Activated CD8-positive, alpha-beta memory T cell treated with anti-CD3 and anti-CD28 coated beads for 4 hours (primary cell): ENCODE results near the gene ETV5.
"Not testable (repeated sequence)": the region's sequence is repeated elsewhere in the genome, so short reads cannot be mapped to it uniquely, and the experiment has no call there.

Experiments used
- DNase-seq, 2 donors: peaks; one replicate each; pipeline ENCODE4 v3.0.0-alpha.2; 2020; ENCODE audit warnings: low read depth in 2 of 2

The ETV5 gene

DNA sequence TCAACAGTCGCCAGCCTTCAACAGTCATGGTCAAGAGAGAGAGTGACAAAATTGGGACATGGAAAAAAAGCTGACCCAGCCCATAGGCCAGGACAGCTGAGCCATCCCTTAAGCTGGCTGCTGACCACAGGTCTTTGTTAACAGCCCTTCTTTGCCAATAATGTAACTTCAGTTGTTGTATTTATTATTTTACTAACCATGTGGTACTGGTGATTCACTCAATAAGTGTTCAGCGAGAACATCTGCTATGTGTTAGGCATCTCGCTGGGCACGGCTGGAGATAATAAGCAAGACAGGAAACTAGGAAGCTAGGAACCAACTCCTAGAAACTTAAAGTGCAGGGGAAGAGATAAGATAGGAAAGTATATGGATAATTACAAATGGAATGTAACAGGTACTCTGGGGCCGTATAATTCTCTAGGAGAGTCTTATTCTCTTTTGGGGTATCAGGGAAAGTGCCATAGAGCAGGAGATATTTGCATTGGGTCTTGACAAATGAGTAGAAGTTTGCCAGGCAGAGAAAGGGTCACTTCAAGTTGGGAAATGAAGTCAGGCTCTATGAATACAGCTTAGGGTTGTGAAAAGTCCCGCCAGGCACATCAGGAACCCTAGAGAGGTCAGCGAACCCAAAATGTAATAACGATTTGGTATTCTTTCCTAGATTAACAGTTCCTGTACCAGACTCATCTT lies 87.1 kb downstream of the ETV5 start:
- no peak for DNase-seq

DNA sequence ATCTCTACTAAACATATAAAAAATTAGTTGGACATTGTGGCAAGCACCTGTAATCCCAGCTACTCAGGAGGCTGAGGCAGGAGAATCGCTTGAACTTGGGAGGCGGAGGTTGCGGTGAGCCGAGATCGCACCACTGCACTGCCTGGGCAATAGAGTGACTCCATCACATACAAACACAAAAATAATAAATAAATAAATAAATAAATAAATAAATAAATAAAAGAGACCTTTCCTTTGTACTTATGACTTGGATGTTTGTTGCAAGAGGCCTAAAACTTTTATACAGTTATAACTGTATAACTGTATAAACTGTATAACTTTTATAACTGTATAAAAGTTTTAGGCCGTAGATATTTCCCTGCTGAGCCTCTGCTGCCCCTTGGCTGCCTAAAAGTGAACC lies 87.6 kb downstream of the ETV5 start:
- not testable (repeated sequence) for DNase-seq

DNA sequence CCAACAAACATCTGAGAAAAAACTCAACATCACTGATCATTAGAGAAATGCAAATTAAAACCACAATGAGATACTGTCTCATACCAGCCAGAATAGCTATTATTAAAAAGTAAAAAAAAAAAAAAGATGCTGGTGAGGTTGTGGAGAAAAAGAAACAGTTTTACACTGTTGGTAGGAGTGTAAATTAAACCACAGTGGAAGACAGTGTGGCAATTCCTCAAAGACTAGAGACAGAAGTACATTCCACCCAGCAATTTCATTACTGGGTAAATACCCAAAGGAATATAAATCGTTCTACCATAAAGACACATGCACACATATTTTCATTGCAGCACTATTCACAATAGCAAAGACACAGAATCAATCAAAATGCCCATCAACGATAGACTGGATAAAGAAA lies 89.6 kb downstream of the ETV5 start:
- not testable (repeated sequence) for DNase-seq

DNA sequence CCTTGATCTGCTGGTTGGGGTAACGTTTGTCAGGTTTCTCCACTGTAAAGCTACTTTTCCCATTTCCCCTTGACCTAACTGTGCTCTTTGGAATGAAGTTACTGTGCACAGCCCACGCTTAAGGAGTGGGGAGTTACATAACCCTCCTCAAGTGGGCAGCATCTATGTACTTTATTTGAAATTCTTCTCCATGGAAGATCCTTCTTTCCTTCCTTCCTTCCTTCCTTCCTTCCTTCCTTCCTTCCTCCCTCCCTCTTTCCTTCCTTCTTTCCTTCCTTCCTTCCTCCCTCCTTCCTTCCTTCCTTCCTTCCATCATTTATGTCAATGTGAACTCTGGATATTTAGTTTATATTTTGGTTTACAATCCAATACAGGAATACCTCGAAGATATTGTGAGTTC lies 94.0 kb downstream of the ETV5 start:
- no peak for DNase-seq

DNA sequence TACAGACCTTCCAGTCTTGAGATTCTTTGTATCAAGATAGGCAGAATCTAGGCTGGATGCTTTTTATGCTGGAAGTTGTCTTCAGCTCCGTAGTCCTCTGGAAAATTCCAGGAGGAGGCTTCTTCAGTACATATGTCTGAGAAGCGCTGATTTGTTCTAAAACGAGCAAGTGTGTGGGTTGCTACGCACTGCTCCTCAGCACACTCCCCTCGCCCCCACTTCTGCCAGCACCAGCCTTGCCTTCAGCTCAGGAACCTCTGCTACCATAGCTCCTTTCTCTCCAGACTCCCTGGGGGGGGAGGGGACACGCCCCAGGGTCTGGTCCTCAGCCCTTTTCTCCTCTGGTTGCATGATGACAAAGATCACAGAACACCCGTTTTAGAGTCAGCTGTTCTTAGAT lies 95.6 kb downstream of the ETV5 start:
- no peak for DNase-seq

DNA sequence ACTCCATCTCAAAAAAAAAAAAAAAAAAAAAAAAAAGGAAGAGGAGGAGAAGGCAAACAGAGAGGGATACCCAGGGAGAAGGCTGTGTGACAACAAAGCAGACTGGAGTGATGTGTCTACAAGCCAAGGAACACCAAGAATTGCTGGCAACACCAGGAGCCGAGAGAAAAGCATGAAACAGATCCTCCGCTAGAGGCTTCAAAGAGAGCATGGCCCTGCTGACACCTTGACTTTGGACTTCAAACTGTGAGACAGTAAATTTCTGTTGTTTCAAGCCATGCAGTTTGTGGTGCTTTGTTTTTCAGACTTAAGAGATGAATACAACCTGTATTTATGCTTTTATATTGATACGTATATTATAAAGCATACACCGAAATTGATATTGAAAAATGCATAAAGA lies 96.8 kb downstream of the ETV5 start:
- no peak for DNase-seq

DNA sequence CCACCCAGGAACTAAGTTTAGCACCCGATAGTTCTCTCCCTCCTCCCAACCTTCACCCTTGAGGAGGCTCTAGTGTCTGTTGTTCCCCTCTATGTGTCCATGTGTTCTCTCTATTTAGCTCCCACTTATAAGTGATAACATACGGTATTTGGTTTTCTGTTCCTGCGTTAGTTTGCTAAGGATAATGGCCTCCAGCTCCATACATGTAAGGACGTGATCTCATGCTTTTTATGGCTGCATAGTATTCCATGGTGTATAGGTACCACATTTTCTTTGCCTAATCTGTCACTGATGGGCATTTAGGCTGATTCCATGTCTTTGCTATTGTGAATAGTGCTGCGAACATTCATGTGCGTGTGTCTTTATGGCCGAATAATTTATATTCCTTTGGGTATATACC lies 104.2 kb downstream of the ETV5 start:
- DNase-seq: no peak

DNA sequence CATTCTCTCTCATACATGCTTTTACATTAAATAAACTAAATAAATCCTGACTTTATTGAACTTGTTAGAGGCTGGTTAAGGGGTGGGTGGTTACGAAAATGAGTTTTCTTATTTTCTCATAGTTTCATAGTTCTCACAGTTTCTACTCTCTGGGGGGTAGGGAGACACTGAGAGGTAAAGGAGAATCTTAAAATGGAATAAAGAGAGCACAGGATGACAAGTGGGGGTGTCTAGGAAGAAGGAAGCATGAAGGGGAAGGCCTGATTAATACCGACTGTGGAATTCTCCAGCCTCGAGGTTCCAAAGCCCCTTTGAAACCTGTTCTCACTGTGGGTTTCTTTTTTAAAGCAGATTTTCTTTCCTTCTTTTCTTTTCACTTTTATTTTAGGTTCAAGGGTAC lies 104.7 kb downstream of the ETV5 start:
- DNase-seq: no peak

DNA sequence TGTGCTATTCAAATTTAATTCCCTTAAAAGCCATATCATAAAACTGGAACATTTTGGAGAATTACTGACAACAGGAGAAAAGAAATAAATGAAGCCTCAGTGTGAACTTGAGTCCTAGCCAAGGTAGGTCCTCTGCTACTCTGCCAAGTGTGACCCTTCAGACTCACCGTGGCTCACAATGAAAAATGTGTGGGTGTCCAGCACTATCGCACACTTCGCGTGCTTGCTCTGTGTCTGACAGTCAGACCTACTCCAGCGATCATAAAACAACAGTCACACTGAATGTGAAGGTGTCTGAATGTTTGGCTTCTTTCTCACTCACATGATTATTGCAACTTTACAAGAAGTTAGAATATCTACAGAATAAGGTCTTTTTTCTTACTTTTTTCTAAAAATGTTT lies 105.3 kb downstream of the ETV5 start:
- DNase-seq: no peak

DNA sequence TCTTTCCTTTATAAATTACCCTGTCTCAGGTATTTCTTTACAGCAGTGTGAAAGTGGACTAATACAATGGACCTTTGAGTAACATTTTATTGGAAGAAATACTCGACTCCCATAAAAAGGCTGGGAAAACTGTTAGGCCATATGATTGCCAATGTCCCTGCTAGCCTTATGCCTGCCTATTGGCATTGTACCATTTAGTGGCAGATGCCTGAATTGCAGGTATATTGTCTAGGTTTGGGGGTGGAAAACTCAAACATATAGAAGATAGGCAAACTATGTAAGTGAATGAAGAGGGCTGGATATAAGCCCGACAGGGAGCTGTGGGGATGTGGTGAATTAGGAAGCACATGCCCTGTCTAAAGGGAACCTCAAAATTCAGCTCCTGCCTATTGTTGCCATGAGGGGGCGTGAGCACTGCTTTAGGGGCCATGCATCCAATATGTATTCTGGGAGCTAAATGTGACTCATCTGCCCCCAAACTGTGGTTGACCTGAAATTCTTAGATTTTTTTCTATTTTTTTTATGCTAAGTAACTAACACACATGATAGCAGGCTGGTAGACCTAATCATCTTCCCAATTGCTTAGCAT lies 105.9 kb downstream of the ETV5 start:
- DNase-seq: no peak

DNA sequence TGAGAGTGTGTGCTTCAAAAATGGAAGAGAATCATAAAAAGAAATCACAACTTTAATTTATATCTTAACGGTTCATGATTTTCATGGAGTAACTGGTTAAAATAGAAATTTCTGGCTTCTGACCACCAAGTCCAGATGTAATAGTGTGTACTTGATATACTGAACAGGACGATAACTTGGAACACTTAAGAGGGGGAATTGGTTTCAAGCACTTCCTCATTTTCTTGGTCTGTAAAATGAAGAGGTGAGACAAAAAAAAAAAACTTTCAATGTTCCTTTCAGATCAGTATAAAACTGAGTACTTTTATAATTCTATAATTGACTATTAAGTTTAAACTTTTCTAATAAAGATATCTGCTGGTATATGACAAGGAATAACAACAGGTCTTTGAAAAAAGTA lies 107.0 kb downstream of the ETV5 start:
- DNase-seq: no peak

DNA sequence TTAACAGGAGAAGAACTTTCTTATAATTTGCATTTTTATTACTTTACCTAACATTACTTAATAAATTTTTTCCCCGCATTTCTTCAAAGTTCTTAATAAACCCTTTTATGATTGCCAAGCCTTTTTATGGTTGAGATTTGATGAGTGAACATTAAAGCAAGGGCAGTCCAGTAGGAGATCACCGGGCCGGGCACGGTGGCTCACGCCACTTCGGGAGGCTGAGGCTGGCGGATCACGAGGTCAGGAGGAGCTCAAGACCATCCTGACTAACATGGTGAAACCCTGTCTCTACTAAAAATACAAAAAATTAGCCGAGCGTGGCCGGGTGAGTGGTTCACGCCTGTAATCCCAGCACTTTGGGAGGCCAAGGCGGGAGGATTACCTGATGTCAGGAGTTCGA lies 109.7 kb downstream of the ETV5 start:
- DNase-seq: no peak

DNA sequence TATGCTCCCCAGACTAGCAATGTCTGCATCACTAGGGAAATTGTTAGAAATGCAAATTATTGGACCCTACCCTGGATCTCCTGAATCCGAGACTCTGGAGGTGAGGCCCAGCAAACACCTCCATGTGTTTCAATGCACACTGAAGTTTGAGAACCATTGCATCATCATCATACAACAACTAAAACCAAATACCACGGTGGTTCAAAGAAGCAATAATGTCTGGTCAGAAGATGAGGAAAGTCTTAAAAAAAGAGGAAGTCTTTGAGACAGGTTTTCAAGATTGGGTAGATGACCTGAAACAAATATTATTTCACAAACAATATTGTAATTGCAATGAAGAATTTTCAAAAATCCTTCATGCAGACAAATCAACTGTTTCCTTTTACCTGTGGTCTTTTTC lies 110.8 kb downstream of the ETV5 start:
- no peak for DNase-seq

DNA sequence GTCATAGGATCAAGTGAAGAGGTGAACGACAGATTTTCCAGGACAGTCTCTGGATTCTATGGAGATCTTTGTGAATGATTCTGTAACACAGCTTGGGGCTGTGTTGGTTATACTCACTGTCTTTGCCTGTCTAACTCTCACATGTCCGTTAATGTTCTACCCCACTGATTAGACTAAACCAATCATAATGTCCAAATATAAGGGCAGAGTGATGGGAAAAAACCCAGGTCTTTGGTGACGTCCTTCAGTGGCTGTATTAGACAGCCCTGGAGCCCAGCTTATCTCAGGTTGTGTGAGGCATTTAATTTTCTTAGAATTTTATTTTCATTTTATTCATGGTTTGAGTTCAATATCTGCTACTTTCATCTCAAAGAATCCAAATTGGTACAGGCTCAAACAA lies 111.8 kb downstream of the ETV5 start:
- no peak for DNase-seq
